K562 (cell line): ENCODE measurements around the gene DGLUCY. TPM values are rescaled to one million over a fixed set of nuclear protein-coding genes. Genes with fewer than 3 reads are reported as not detected.
A peak's percentile ranks its signal among the peaks of the same experiment; 100 is the strongest.

Source experiments
- ATAC-seq: fragments of 200-7000 bp; cut with Tn5 transposase; 3 replicates; pipeline ENCODE4 v1.9.1; 2020; ENCODE audit warnings: moderate library complexity
- BruUV-seq: library from RNA; stranded (reverse); fragments of 400-500 nt; replicated peaks from 2 replicates; lab custom pipeline; 2021; lab: Mats Ljungman, UMichigan
- CTCF ChIA-PET: fragments of 300-600 bp; formaldehyde crosslinking; extraction: SDS; loops from one replicate; lab custom pipeline; 2021; ENCODE audit warnings: low intra/inter-chr PET ratio; lab: Yijun Ruan, JAX
- POLR2A ChIA-PET: fragments of 300-600, 350-650 bp; sonication (Branson Sonifier 250); formaldehyde crosslinking; extraction: SDS; loops from one replicate; lab custom pipeline; 2021; ENCODE audit warnings: antibody characterized with exemption, inconsistent platforms; lab: Yijun Ruan, JAX
- DNase-seq, 4 experiments: peaks; one replicate each; pipeline versions ENCODE4 v3.0.0 to v3.0.0-alpha.2; 2011 to 2018; ENCODE audit warnings: low spot score in 3 of 4, mixed read lengths in 3 of 4; ENCODE audit errors: extremely low read depth in 1 of 4
- FAIRE-seq: peaks from 2 replicates; lab custom pipeline; 2011; peaks lifted over from hg19 to GRCh38; lab: Jason Lieb, UNC
- H2AFZ ChIP-seq: 2 replicates; pipeline ENCODE4 v1.6.0; 2011; ENCODE audit warnings: low read depth, low read length, control low read depth, inconsistent platforms
- H3K27ac ChIP-seq: fragments of 200-600 bp; 3 replicates; pipeline ENCODE4 v1.8.0; 2011; ENCODE audit warnings: low read depth, mild to moderate bottlenecking, control low read depth, inconsistent platforms, low read length, moderate library complexity, mixed read lengths; ENCODE audit errors: extremely low read depth
- H3K27me3 ChIP-seq, 2 experiments: fragments of 300-600 bp in 1 of 2; 2 replicates in 1 of 2; 3 replicates in 1 of 2; pipeline versions ENCODE4 v1.6.0 to v1.8.0; 2011; ENCODE audit warnings: inconsistent platforms in 2 of 2, low read length in 2 of 2, mild to moderate bottlenecking in 1 of 2, mixed read lengths in 1 of 2, moderate library complexity in 1 of 2; ENCODE audit not compliant: control insufficient read depth in 2 of 2, insufficient read depth in 2 of 2
- H3K36me3 ChIP-seq: fragments of 300-600 bp; 3 replicates; pipeline ENCODE4 v1.8.0; 2011; ENCODE audit warnings: mild to moderate bottlenecking, low read length, inconsistent platforms; ENCODE audit not compliant: control insufficient read depth, insufficient read depth
- H3K4me1 ChIP-seq, 2 experiments: fragments of 200-600 bp in 1 of 2; replicated peaks in 1 of 2; 2 replicates in 1 of 2; 3 replicates in 1 of 2; pipeline versions ENCODE4 v1.5.1 to v1.8.0; 2011; ENCODE audit warnings: inconsistent platforms in 2 of 2, low read length in 2 of 2, mild to moderate bottlenecking in 1 of 2, mixed read lengths in 1 of 2, moderate library complexity in 1 of 2; ENCODE audit not compliant: control insufficient read depth in 2 of 2, insufficient read depth in 2 of 2
- H3K4me2 ChIP-seq: 2 replicates; pipeline ENCODE4 v1.6.1; 2011; ENCODE audit warnings: low read length, control low read depth, inconsistent platforms, mixed read lengths; ENCODE audit not compliant: insufficient read depth
- H3K4me3 ChIP-seq: fragments of 200-600 bp; sonication (generic), shearing (Covaris generic); 2 replicates; pipeline ENCODE4 v1.5.1; 2016; ENCODE audit warnings: control low read depth, inconsistent platforms
- H3K79me2 ChIP-seq: fragments of 200-600 bp; 3 replicates; pipeline ENCODE4 v1.8.0; 2011; ENCODE audit warnings: low read length, inconsistent platforms; ENCODE audit not compliant: control insufficient read depth, insufficient read depth
- H3K9ac ChIP-seq, 2 experiments: 2 replicates each; pipeline versions ENCODE4 v1.6.0 to v1.6.1; 2011; ENCODE audit warnings: low read depth in 2 of 2, low read length in 2 of 2, control low read depth in 1 of 2, inconsistent platforms in 1 of 2, mild to moderate bottlenecking in 1 of 2, mixed read lengths in 1 of 2; ENCODE audit not compliant: insufficient read depth in 1 of 2
- H3K9me1 ChIP-seq: one replicate; pipeline ENCODE4 v1.6.0; 2011; ENCODE audit warnings: inconsistent platforms, mild to moderate bottlenecking, low read length, moderate library complexity; ENCODE audit not compliant: control insufficient read depth, insufficient read depth
- H3K9me3 ChIP-seq: replicated peaks from 2 replicates; pipeline ENCODE4 v1.5.1; 2011; ENCODE audit warnings: low read depth, low read length, inconsistent platforms; ENCODE audit not compliant: control insufficient read depth, insufficient read depth
- H4K20me1 ChIP-seq: replicated peaks from 2 replicates; pipeline ENCODE4 v1.6.1; 2011; ENCODE audit warnings: low read length, inconsistent platforms, mixed read lengths; ENCODE audit not compliant: control insufficient read depth, insufficient read depth
- BCLAF1 ChIP-seq, 2 experiments: fragments of 450-650 bp in 1 of 2; IDR thresholded peaks; 2 replicates each; pipeline ENCODE4 v1.6.1; 2011 to 2017; ENCODE audit warnings: low read depth in 2 of 2, antibody characterized with exemption in 1 of 2, borderline replicate concordance in 1 of 2, low read length in 1 of 2, mild to moderate bottlenecking in 1 of 2, mixed read lengths in 1 of 2; ENCODE audit not compliant: control insufficient read depth in 1 of 2
- FOSL1 ChIP-seq: fragments of 200-800 bp; sonication (Bioruptor generic); conservative IDR thresholded peaks from 2 replicates; pipeline ENCODE4 v1.6.1; 2016; ENCODE audit warnings: missing genetic modification characterization, missing compliant biosample characterization
- HDAC3 ChIP-seq: fragments of 450-650 bp; IDR thresholded peaks from 2 replicates; pipeline ENCODE4 v1.6.1; 2018; ENCODE audit warnings: borderline replicate concordance, mild to moderate bottlenecking, moderate library complexity; ENCODE audit not compliant: partially characterized antibody
- HEY1 ChIP-seq: fragments of 250-450 bp; sonication (Bioruptor Pico); IDR thresholded peaks from 2 replicates; pipeline ENCODE4 v1.5.0; 2020; ENCODE audit warnings: mild to moderate bottlenecking, moderate library complexity, borderline replicate concordance
- MAZ ChIP-seq, 2 experiments: fragments of 450-650 bp in 1 of 2; sonication (generic) in 1 of 2; formaldehyde crosslinking; IDR thresholded peaks in 1 of 2; conservative IDR thresholded peaks in 1 of 2; 2 replicates each; pipeline versions ENCODE4 v1.4.0 to v1.5.0; 2020; ENCODE audit warnings: mild to moderate bottlenecking in 1 of 2, missing genetic modification reagents in 1 of 2
- PRPF4 ChIP-seq: fragments of 200-400 bp; formaldehyde crosslinking; IDR thresholded peaks from one replicate; pipeline ENCODE4 v1.6.1; 2017; ENCODE audit warnings: low read length, low read depth, mild to moderate bottlenecking; ENCODE audit not compliant: insufficient read depth, poor library complexity, severe bottlenecking
- RBM34 ChIP-seq: fragments of 200-400 bp; formaldehyde crosslinking; IDR thresholded peaks from 2 replicates; pipeline ENCODE4 v1.6.1; 2018; ENCODE audit warnings: low read length, borderline replicate concordance; ENCODE audit not compliant: insufficient read depth
- SMC3 ChIP-seq: conservative IDR thresholded peaks from 2 replicates; pipeline ENCODE4 v1.6.1; 2011; ENCODE audit warnings: low read depth, low read length, improper control_type of control experiment; ENCODE audit not compliant: insufficient read depth
- ZNF175 ChIP-seq: fragments of 200-800 bp; sonication (Bioruptor generic); IDR thresholded peaks from 2 replicates; pipeline ENCODE4 v1.6.1; 2016; ENCODE audit warnings: low read depth, mild to moderate bottlenecking, missing genetic modification characterization, missing compliant biosample characterization
- WGBS: fragments of 100-300 bp; shearing (Covaris generic); methylation state at CpG from one replicate; pipeline ENCODE4 v1.1.6; 2016; ENCODE audit warnings: low coverage, mixed read lengths; ENCODE audit not compliant: insufficient coverage; ENCODE audit errors: missing lambda C conversion rate; 5-methylcytosine and 5-hydroxymethylcytosine counted together
- in situ Hi-C: fragments of 300-500 bp; cut with MboI; formaldehyde crosslinking; loops from 4 replicates; pipeline ENCODE4 v1.15.0; 2018; ENCODE audit warnings: inconsistent platforms, mixed read lengths
- intact Hi-C: fragments of 100-400 bp; cut with micrococcal nuclease; formaldehyde crosslinking; loops from 2 replicates; pipeline ENCODE4 v1.14.2; 2022
- polyA plus RNA-seq, 8 experiments: library from polyadenylated mRNA; depleted of rRNA in 4 of 8; stranded (reverse) in 5 of 8; unstranded in 3 of 8; fragments of >200 nt; fragmentation: Nextera tagmentation in 2 of 8; fragmentation: Illumina TruSeq in 1 of 8; extraction: Ambion mirVana in 2 of 8; extraction: Trizol in 1 of 8; gene quantifications; 2 replicates each; pipeline versions ENCODE4 v1.2.1 to v1.2.3, GENCODE V29; 2011 to 2014; ENCODE audit warnings: inconsistent platforms in 1 of 8, missing spikeins in 1 of 8
- total RNA-seq, 7 experiments: library from RNA; depleted of rRNA in 6 of 7; stranded (reverse); fragments of >200 nt in 6 of 7; fragmentation: Illumina TruSeq in 2 of 7; extraction: Trizol in 2 of 7; gene quantifications; 2 replicates each; pipeline versions ENCODE4 v1.2.1 to v1.2.3, GENCODE V29; 2011 to 2021; ENCODE audit warnings: low replicate concordance in 1 of 7
- TF ChIP-seq, protein P1 (sequence below): IDR thresholded peaks from 2 replicates; pipeline ENCODE4 v1.6.1; 2011; ENCODE audit warnings: borderline replicate concordance, low read depth, mild to moderate bottlenecking, moderate library complexity, low read length; ENCODE audit not compliant: insufficient read depth, poor library complexity, severe bottlenecking

DGLUCY gene
- total and polyA plus RNA-seq, 9 of the 15 experiments (the other 6 are each of a cell fraction or from before 2014, with no cell fraction given) = 9.9 to 28.4 (median 21.0) TPM

DNA sequence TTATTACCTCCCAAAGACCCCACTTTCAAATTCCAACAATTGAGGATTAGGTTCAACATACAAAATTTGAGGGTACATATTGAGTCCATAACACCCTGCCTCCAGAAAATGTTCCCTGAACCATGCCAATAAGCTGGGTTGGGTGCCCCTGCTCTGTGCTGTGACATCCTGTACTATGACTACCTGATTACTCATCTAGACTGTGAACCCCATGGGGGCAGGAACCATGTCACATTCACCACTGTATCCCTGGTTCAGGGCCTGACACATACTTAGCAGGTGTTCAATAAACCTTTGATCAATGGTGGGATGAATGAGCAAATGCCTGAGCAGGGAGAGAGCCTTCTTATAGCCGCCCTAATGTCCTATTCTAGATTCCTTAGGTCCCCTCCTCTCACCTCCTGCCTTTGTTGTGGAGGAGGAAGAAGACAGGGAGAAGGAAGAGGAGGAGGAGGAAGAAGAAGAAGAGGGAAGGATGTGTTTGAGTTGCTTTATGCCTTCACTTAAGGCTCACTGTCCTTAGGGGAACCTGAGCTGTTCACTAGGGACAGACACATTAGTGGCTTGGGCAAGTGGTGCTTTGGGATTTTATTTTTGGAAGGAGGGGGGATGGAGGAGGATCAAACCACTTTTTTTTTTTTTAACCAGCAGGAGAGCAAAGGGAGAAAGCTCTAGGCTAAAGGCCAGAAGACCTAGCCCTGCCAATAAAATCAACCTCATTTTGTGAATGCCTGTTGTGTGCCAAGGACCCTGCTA, 109.3 kb downstream of the DGLUCY start:
- CTCF ChIA-PET = no interaction called here
- in situ Hi-C loops = no loop called here

GRCh38 chr14:91225025-91225424, 111.2 kb downstream of the DGLUCY start:
- ATAC-seq (no peak), DNase-seq (no peak), FAIRE-seq (no peak)
- Histone ChIP-seq H3K27ac (no peak overlapping the region), H3K9me1 (no peaks in the 10 kb centered on the region), H3K27me3 (no peaks in the 10 kb centered on the region), H3K36me3 (no peaks in the 10 kb centered on the region), H3K4me3 (no peak overlapping the region), H4K20me1 (no peaks in the 10 kb centered on the region), H3K9ac (no peak overlapping the region), H3K9me3 (no peaks in the 10 kb centered on the region), H3K4me1 (peaks cover 4 to 19% of the 10 kb centered on the region in 2 experiments), H2AFZ (no peak overlapping the region), H3K79me2 (no peaks in the 10 kb centered on the region), H3K4me2 (no peak overlapping the region)
- no TSS peak for BruUV-seq
- POLR2A ChIA-PET = no interaction called here
- WGBS = 81% methylated on average over 6 of the region's 7 CpGs
- CTCF ChIA-PET = no interaction called here
- intact Hi-C loops = no loop called here
- in situ Hi-C loops = no loop called here
- TF ChIP-seq HDAC3 (no peak), RBM34 (no peak), PRPF4 (no peak), BCLAF1 (IDR thresholded peaks at IDR 0.05; ENCODE audit: borderline replicate concordance in 1 of 2, control insufficient read depth in 1 of 2, low read depth in 2 of 2, low read length in 1 of 2) (no peak), HEY1 (no peak)
- TF ChIP-seq, protein P1, sequence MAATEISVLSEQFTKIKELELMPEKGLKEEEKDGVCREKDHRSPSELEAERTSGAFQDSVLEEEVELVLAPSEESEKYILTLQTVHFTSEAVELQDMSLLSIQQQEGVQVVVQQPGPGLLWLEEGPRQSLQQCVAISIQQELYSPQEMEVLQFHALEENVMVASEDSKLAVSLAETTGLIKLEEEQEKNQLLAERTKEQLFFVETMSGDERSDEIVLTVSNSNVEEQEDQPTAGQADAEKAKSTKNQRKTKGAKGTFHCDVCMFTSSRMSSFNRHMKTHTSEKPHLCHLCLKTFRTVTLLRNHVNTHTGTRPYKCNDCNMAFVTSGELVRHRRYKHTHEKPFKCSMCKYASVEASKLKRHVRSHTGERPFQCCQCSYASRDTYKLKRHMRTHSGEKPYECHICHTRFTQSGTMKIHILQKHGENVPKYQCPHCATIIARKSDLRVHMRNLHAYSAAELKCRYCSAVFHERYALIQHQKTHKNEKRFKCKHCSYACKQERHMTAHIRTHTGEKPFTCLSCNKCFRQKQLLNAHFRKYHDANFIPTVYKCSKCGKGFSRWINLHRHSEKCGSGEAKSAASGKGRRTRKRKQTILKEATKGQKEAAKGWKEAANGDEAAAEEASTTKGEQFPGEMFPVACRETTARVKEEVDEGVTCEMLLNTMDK = no peak

More for the DNA sequence above, 109.3 kb downstream of the DGLUCY start:
- Histone ChIP-seq H3K9me3 (no peaks in the 10 kb centered on the region), H4K20me1 (no peaks in the 10 kb centered on the region), H3K4me2 (no peak overlapping the region), H3K27me3 (no peaks in the 10 kb centered on the region), H2AFZ (no peak overlapping the region), H3K36me3 (no peaks in the 10 kb centered on the region), H3K27ac (no peak overlapping the region), H3K79me2 (no peaks in the 10 kb centered on the region), H3K9me1 (no peaks in the 10 kb centered on the region), H3K4me1 (peaks cover 0 to 13% of the 10 kb centered on the region in 2 experiments; a peak in 3 of 5 replicates), H3K4me3 (no peak overlapping the region), H3K9ac (no peak overlapping the region; a peak in 1 of 4 replicates)
- FAIRE-seq (no peak), DNase-seq (no peak), ATAC-seq (no peak)
- no peak for TF ChIP-seq MAZ (CRISPR knock-in tag; conservative IDR thresholded peaks at IDR 0.05 in 1 of 2, IDR thresholded peaks at IDR 0.05 in 1 of 2)
- no peak for TF ChIP-seq ZNF175
- no peak for TF ChIP-seq SMC3
- 0 out of 2 replicates have a peak, but pooled peaks have one; percentile 30 for TF ChIP-seq FOSL1 (tag)
- no CpG with 5 or more reads among the region's 1 CpG for WGBS
- intact Hi-C loops = no loop called here
- POLR2A ChIA-PET = no interaction called here
- no TSS peak for BruUV-seq
